NT2/D1 (cell line): Measurements from ENCODE around the gene NAA40.

ENCODE experiments used
- YY1 ChIP-seq: IDR thresholded peaks from 2 replicates; pipeline ENCODE4 v1.6.1; 2011; ENCODE audit not compliant: insufficient read length, insufficient read depth
- ZNF274 ChIP-seq: IDR thresholded peaks from 2 replicates; pipeline ENCODE4 v1.6.1; 2011; ENCODE audit warnings: mild to moderate bottlenecking, low read depth, low read length

DNA sequence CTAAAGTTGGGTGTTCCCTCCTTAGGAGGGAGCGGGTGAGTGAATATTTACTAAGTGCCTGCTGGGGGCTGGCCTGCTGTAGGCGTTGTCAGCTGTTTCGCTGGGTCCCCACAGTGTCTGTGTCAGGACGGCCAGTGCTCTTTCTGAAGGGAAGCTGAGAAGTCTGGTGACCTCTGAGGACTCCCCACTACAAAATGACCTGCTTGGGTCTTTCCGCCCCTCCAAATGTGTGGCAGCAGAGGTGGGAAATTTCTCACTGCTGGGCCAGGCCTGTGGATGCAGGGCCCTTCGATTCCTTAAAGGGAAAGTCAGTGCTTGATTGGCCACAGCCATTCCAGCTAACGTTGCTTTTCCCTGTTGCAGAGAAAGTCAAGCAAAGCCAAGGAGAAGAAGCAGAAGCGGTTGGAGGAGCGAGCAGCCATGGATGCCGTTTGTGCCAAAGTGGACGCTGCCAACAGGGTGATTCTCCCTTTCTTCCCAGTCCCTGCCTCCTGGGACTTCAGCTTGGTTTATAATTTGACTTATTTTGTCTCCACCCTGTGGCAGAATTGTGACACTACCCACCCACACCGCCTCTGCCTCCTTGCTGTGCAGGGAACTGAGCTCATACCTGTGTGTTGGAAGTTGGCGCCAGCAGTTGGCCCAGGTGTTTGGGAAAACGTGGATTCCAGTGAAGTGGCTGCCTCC is 6.8 kb downstream of the NAA40 start:
- no peak for TF ChIP-seq ZNF274
- TF ChIP-seq YY1, result no peak
